Progenitor cell of endocrine pancreas (in vitro differentiated cells): ENCODE measurements around the gene SFI1. TPM values are rescaled to one million over a fixed set of nuclear protein-coding genes. Genes with fewer than 3 reads are reported as not detected.
A peak's percentile ranks its signal among the peaks of the same experiment; 100 is the strongest.

ENCODE experiments used
- DNase-seq: peaks from one replicate; pipeline ENCODE4 v3.0.0; 2021; ENCODE audit warnings: low spot score; ENCODE audit not compliant: unreplicated experiment
- H3K27ac Mint-ChIP-seq: 2 replicates; pipeline ENCODE4 v1.8.0; 2021; ENCODE audit warnings: mild to moderate bottlenecking, moderate library complexity, mixed read lengths
- H3K27me3 Mint-ChIP-seq: 2 replicates; pipeline ENCODE4 v1.8.0; 2021; ENCODE audit warnings: mixed read lengths
- H3K36me3 Mint-ChIP-seq: 2 replicates; pipeline ENCODE4 v1.8.0; 2022; ENCODE audit warnings: mixed read lengths; ENCODE audit not compliant: insufficient read depth
- H3K4me1 Mint-ChIP-seq: 2 replicates; pipeline ENCODE4 v1.8.0; 2021; ENCODE audit warnings: low read depth, mixed read lengths
- H3K4me3 Mint-ChIP-seq: 2 replicates; pipeline ENCODE4 v1.8.0; 2021; ENCODE audit warnings: low read depth, mild to moderate bottlenecking, moderate library complexity, mixed read lengths
- H3K9me3 Mint-ChIP-seq: 2 replicates; pipeline ENCODE4 v1.8.0; 2021; ENCODE audit warnings: low read depth, mixed read lengths
- CTCF ChIP-seq: fragments of 200-600 bp; sonication (generic); IDR thresholded peaks from one replicate; pipeline ENCODE4 v1.5.0; 2021; ENCODE audit warnings: antibody characterized with exemption, mild to moderate bottlenecking; ENCODE audit not compliant: unreplicated experiment
- total RNA-seq: library from RNA; stranded (reverse); gene quantifications from 2 replicates; pipeline ENCODE4 v1.2.1, GENCODE V29; 2021

Gene SFI1
- total RNA-seq, 1 donor from 2014 or later = 66.3 TPM

- H3K4me1 Mint-ChIP-seq = no peaks in the 10 kb centered on the region
- H3K27me3 Mint-ChIP-seq = no peaks in the 10 kb centered on the region
- no peak for TF ChIP-seq CTCF
- no peaks in the 10 kb centered on the region for H3K9me3 Mint-ChIP-seq
- no peak overlapping the region for H3K4me3 Mint-ChIP-seq
- peaks cover 13% of the 10 kb centered on the region for H3K36me3 Mint-ChIP-seq
- no peak overlapping the region for H3K27ac Mint-ChIP-seq
- DNase-seq = no peak
These were observed 151.4 kb downstream of the SFI1 start for GRCh38 chr22:31647523-31648320.

GRCh38 chr22:31650391-31650790, 154.1 kb downstream of the SFI1 start:
- no peak for DNase-seq
- Mint-ChIP-seq H3K27ac (no peak overlapping the region), H3K4me3 (no peak overlapping the region), H3K4me1 (peaks cover 10% of the 10 kb centered on the region), H3K36me3 (peaks cover 4% of the 10 kb centered on the region), H3K9me3 (no peaks in the 10 kb centered on the region), H3K27me3 (no peaks in the 10 kb centered on the region)
- no peak for TF ChIP-seq CTCF

- no peak for TF ChIP-seq CTCF
- Mint-ChIP-seq H3K27me3 (no peaks in the 10 kb centered on the region), H3K27ac (no peak overlapping the region), H3K4me1 (peaks cover 10% of the 10 kb centered on the region), H3K4me3 (no peak overlapping the region), H3K36me3 (peaks cover 4% of the 10 kb centered on the region), H3K9me3 (no peaks in the 10 kb centered on the region)
- DNase-seq = no peak
These were observed 155.3 kb downstream of the SFI1 start for GRCh38 chr22:31651664-31652063.

- no peak for DNase-seq
- H3K4me3 Mint-ChIP-seq = no peak overlapping the region
- peaks cover 10% of the 10 kb centered on the region for H3K4me1 Mint-ChIP-seq
- H3K9me3 Mint-ChIP-seq = no peaks in the 10 kb centered on the region
- no peak overlapping the region for H3K27ac Mint-ChIP-seq
- H3K36me3 Mint-ChIP-seq = peaks cover 4% of the 10 kb centered on the region
- no peaks in the 10 kb centered on the region for H3K27me3 Mint-ChIP-seq
- TF ChIP-seq CTCF = no peak
These were observed 155.8 kb downstream of the SFI1 start for GRCh38 chr22:31652088-31652487.

GRCh38 chr22:31652911-31653684, 156.8 kb downstream of the SFI1 start:
- no peak overlapping the region for H3K4me3 Mint-ChIP-seq
- peaks cover 10% of the 10 kb centered on the region for H3K4me1 Mint-ChIP-seq
- no peak for TF ChIP-seq CTCF
- H3K27me3 Mint-ChIP-seq = no peaks in the 10 kb centered on the region
- peak overlapping the region; percentile 1 for H3K27ac Mint-ChIP-seq
- H3K9me3 Mint-ChIP-seq = no peaks in the 10 kb centered on the region
- peaks cover 4% of the 10 kb centered on the region for H3K36me3 Mint-ChIP-seq
- DNase-seq = no peak
